Measurements from ENCODE around the gene NIPBL. TPM values are rescaled to one million over a fixed set of nuclear protein-coding genes. Genes with fewer than 3 reads are reported as not detected.

The NIPBL gene
- polyA plus RNA-seq, 1 of the 3 experiments (the other 2 are of a cell fraction), result 5.2 TPM

DNA sequence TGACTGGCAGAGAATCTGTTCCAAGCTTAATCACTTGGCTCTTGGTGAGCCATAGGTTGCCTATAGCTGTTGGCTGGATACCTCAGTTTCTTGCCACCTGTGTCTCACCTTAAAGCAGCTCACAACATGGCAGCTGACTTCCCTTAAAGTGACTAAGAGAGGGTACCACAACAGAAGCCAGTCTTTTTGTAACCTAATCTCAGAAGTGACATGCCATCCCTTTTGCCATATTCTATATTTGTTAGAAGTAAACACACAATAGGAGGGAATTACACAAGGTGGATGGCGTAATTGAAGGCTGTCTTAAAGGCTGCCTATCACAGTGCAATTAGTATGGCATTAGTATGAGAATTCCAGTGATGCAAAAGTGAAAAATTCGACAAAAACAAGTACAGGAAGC, 28.1 kb downstream of the NIPBL start:
- POLR2A ChIA-PET, result interaction anchor here (0.6 kb wide), 1 partner anchor 16 kb away, joined by 6 read pairs; no protein-coding TSS in a partner anchor
- H4K20me1 ChIP-seq (ENCODE audit: insufficient read depth), result peaks cover 90% of the 10 kb centered on the region
- CTCF ChIA-PET, result interaction anchor here (0.6 kb wide), 1 partner anchor 20 kb away, joined by 3 read pairs; no protein-coding TSS in a partner anchor

More for the DNA sequence above, 28.1 kb downstream of the NIPBL start:
- WGBS (ENCODE audit: low lambda C conversion rate), result 92% methylated on average over 2 of the region's 2 CpGs
- no peak for TF ChIP-seq RXRA (IDR thresholded peaks at IDR 0.05; ENCODE audit: borderline replicate concordance, low read depth)
- TF ChIP-seq RAD21 (IDR thresholded peaks at IDR 0.05; ENCODE audit: low read length), result no peak
- no peak for TF ChIP-seq IRF3 (IDR thresholded peaks at IDR 0.05; ENCODE audit: low read depth, low read length)
- TF ChIP-seq MXI1 (IDR thresholded peaks at IDR 0.05; ENCODE audit: low read depth, low read length), result no peak
- TF ChIP-seq GATA2 (CRISPR knock-in tag; IDR thresholded peaks at IDR 0.05), result no peak
- TF ChIP-seq POLR2AphosphoS5 (IDR thresholded peaks at IDR 0.05; ENCODE audit: low read depth, low read length), result no peak
- TF ChIP-seq, protein P1, sequence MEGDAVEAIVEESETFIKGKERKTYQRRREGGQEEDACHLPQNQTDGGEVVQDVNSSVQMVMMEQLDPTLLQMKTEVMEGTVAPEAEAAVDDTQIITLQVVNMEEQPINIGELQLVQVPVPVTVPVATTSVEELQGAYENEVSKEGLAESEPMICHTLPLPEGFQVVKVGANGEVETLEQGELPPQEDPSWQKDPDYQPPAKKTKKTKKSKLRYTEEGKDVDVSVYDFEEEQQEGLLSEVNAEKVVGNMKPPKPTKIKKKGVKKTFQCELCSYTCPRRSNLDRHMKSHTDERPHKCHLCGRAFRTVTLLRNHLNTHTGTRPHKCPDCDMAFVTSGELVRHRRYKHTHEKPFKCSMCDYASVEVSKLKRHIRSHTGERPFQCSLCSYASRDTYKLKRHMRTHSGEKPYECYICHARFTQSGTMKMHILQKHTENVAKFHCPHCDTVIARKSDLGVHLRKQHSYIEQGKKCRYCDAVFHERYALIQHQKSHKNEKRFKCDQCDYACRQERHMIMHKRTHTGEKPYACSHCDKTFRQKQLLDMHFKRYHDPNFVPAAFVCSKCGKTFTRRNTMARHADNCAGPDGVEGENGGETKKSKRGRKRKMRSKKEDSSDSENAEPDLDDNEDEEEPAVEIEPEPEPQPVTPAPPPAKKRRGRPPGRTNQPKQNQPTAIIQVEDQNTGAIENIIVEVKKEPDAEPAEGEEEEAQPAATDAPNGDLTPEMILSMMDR (IDR thresholded peaks at IDR 0.05), result no peak
- TF ChIP-seq SIN3A (IDR thresholded peaks at IDR 0.05; ENCODE audit: borderline replicate concordance, low read depth, low read length), result no peak
- TF ChIP-seq PBX3 (IDR thresholded peaks at IDR 0.05), result no peak
- no peak for TF ChIP-seq NFIC (IDR thresholded peaks at IDR 0.05; ENCODE audit: borderline replicate concordance)
- TF ChIP-seq NRF1 (IDR thresholded peaks at IDR 0.05; ENCODE audit: low read depth, low read length), result no peak
- TF ChIP-seq, protein P2, sequence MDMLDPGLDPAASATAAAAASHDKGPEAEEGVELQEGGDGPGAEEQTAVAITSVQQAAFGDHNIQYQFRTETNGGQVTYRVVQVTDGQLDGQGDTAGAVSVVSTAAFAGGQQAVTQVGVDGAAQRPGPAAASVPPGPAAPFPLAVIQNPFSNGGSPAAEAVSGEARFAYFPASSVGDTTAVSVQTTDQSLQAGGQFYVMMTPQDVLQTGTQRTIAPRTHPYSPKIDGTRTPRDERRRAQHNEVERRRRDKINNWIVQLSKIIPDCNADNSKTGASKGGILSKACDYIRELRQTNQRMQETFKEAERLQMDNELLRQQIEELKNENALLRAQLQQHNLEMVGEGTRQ (IDR thresholded peaks at IDR 0.05; ENCODE audit: borderline replicate concordance, low read depth, low read length), result no peak
- TF ChIP-seq RCOR1 (IDR thresholded peaks at IDR 0.05; ENCODE audit: low read length), result no peak
- TF ChIP-seq EP300 (IDR thresholded peaks at IDR 0.05; ENCODE audit: borderline replicate concordance in 1 of 2, low read depth in 1 of 2, low read length in 1 of 2), result no peak
- no peak for TF ChIP-seq FOSL2 (IDR thresholded peaks at IDR 0.05; ENCODE audit: borderline replicate concordance, low read depth)
- TF ChIP-seq MEF2A (IDR thresholded peaks at IDR 0.05; ENCODE audit: borderline replicate concordance, low read depth), result no peak
- no peak overlapping the region for H3K4me2 ChIP-seq
- H3K9me3 ChIP-seq, result no peaks in the 10 kb centered on the region
- H3K4me3 ChIP-seq (ENCODE audit: low read depth in 2 of 2, low read length in 1 of 2), result no peak overlapping the region
- H3K27ac ChIP-seq (ENCODE audit: low read depth in 2 of 2, low read length in 1 of 2), result no peak overlapping the region
- H3F3A ChIP-seq (replicated peaks; ENCODE audit: insufficient read depth), result no peaks in the 10 kb centered on the region
- peaks cover 100% of the 10 kb centered on the region for H3K79me2 ChIP-seq (ENCODE audit: insufficient read depth)
- H3K4me1 ChIP-seq (ENCODE audit: control insufficient read depth in 1 of 2, insufficient read depth in 2 of 2, low read depth in 1 of 2, low read length in 1 of 2), result peaks cover 0 to 5% of the 10 kb centered on the region in 2 experiments; a peak in 1 of 4 replicates
- H2AFZ ChIP-seq (ENCODE audit: low read depth), result no peak overlapping the region
- DNase-seq, result no peak
- no peaks in the 10 kb centered on the region for H3K9me2 ChIP-seq
- no peaks in the 10 kb centered on the region for H3K27me3 ChIP-seq (ENCODE audit: insufficient read depth)
- H3K36me3 ChIP-seq (replicated peaks in 1 of 2; ENCODE audit: control insufficient read depth in 1 of 2, insufficient read depth in 2 of 2, low read length in 1 of 2), result no peaks in the 10 kb centered on the region
- no peak overlapping the region for H3K9ac ChIP-seq

Data from SK-N-SH (cell line).